Activated CD8-positive, alpha-beta memory T cell treated with anti-CD3 and anti-CD28 coated beads, Interleukin-2, amount 50 U/mL, for 48 hours (primary cell): ENCODE measurements around the gene HAT1.
"Not testable (repeated sequence)": the region's sequence is repeated elsewhere in the genome, so short reads cannot be mapped to it uniquely, and the experiment has no call there.

ENCODE experiments used
- DNase-seq: peaks from one replicate; pipeline ENCODE4 v3.0.0-alpha.2; 2020

The HAT1 gene

GRCh38 chr2:171922230-171923022, at the start of gene HAT1:
TSS of gene HAT1 (plus strand) at chr2:171922461. CDS start at chr2:171922501, 40 bp downstream.
- DNase-seq = peak; percentile 99

GRCh38 chr2:171874517-171874916, 47.7 kb upstream of the HAT1 start:
- no peak for DNase-seq

- DNase-seq = no peak
These were observed 47.3 kb upstream of the HAT1 start for GRCh38 chr2:171874963-171875362.

- DNase-seq = no peak
These were observed 43.7 kb upstream of the HAT1 start for GRCh38 chr2:171878481-171878993.

GRCh38 chr2:171879865-171880264, 42.4 kb upstream of the HAT1 start:
- no peak for DNase-seq

- DNase-seq = no peak
These were observed 41.5 kb upstream of the HAT1 start for GRCh38 chr2:171880774-171881173.

- no peak for DNase-seq
These were observed 40.0 kb upstream of the HAT1 start for GRCh38 chr2:171882089-171882769.

- no peak for DNase-seq
These were observed 38.9 kb upstream of the HAT1 start for GRCh38 chr2:171883275-171883893.

GRCh38 chr2:171889333-171889732, 32.9 kb upstream of the HAT1 start:
- no peak for DNase-seq

- DNase-seq = no peak
These were observed 32.5 kb upstream of the HAT1 start for GRCh38 chr2:171889808-171890207.

GRCh38 chr2:171893196-171893823, 29.0 kb upstream of the HAT1 start:
- DNase-seq = no peak

- DNase-seq = peak; percentile 88
These were observed 28.2 kb upstream of the HAT1 start, which contains the start of gene SLC25A12 for GRCh38 chr2:171893824-171894611. TSS of gene SLC25A12 (minus strand) at chr2:171894244. CDS start at chr2:171894214, 30 bp downstream.

GRCh38 chr2:171894612-171894947, 27.7 kb upstream of the HAT1 start:
- DNase-seq = no peak

GRCh38 chr2:171895786-171896185, 26.5 kb upstream of the HAT1 start:
- DNase-seq = no peak

GRCh38 chr2:171899623-171900282, 22.5 kb upstream of the HAT1 start:
- DNase-seq = not testable (repeated sequence)

- DNase-seq = no peak
These were observed 19.3 kb upstream of the HAT1 start for GRCh38 chr2:171902840-171903420.

GRCh38 chr2:171908235-171908634, 14.0 kb upstream of the HAT1 start:
- DNase-seq = no peak

- DNase-seq = no peak
These were observed 13.0 kb upstream of the HAT1 start for GRCh38 chr2:171909266-171909665.

- no peak for DNase-seq
These were observed 11.8 kb upstream of the HAT1 start for GRCh38 chr2:171910494-171910893.

- DNase-seq = no peak
These were observed 8.7 kb upstream of the HAT1 start for GRCh38 chr2:171913517-171913916.

GRCh38 chr2:171919453-171919852, 2.8 kb upstream of the HAT1 start:
- no peak for DNase-seq

GRCh38 chr2:171921970-171922229, 361 bp upstream of the HAT1 start:
- DNase-seq = no peak
